Measurements from ENCODE around the gene BRSK1.

DNA sequence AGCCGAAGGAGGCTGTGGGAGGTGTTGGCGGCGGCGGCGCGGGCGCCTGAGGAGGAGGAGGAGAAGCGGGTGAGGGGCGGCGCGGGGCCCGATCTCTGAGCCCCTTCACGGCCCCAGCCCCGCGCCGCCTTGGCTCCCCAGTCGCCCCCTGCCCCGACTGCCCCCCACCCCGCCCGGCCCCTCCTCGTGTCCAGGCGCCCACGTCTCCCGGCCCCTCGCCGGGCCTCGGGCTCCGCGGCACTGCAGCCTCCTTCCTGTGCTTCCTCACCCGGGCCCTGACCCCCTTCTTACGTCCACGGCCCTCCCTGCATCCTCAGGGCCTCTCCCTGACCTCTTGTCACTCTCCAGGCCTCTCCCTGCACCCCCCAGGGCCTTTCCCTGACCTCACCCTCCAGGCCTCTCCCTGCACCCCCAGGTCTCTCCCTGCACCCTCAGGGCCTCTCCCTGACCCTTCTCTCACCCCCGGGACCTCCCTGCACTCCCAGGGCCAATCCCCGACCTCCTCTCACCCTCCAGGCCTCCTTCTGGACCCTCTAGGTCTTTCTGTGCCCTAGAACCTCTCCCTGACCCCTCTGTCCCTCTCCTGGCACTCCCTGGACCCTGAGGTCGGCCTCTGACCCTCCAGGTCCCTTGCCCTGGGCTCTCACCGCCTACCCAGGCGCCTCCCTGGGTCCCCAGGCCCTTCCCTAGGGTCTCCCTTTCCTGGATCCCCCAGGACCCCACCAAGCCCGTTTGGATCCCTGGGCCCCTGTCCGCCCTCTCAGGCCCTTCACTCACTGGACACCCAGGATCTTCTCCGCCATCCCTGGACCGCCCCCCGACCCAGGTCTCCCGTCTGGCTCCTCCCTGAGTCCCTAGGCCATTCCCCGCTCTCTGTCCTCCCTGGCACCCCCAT is 56.3 kb downstream of the BRSK1 start:
- no peak for TF ChIP-seq FOXP2 (optimal IDR thresholded peaks at IDR 0.05; ENCODE audit: control extremely low read depth, extremely low read length, insufficient read depth)
- no peak for TF ChIP-seq EZH2 (IDR thresholded peaks at IDR 0.05)
- peak; percentile 76 for TF ChIP-seq POLR2AphosphoS5 (IDR thresholded peaks at IDR 0.05; ENCODE audit: borderline replicate concordance, low read depth, low read length)

Measured in SK-N-MC (cell line).